ENCODE measurements around the gene C10orf143. TPM values are rescaled to one million over a fixed set of nuclear protein-coding genes. Genes with fewer than 3 reads are reported as not detected.
A peak's percentile ranks its signal among the peaks of the same experiment; 100 is the strongest.

The C10orf143 gene
- total RNA-seq, 2 experiments from 2014 or later: 4.4 to 5.1 TPM

- peaks cover 24% of the 10 kb centered on the region for H3K4me1 Mint-ChIP-seq (ENCODE audit: low read depth)
- ChIA-PET POLR2A (no interaction called here), CTCF (no interaction called here)
- no peak overlapping the region for H3K4me3 Mint-ChIP-seq
- intact Hi-C loops (cut with micrococcal nuclease): no loop called here
- no peak for TF ChIP-seq CTCF (IDR thresholded peaks at IDR 0.05)
- ATAC-seq (no peak), DNase-seq (no peak)
- peaks cover 5% of the 10 kb centered on the region for H3K9me3 Mint-ChIP-seq
- no peak overlapping the region for H3K27ac Mint-ChIP-seq
- peaks cover 20% of the 10 kb centered on the region for H3K36me3 Mint-ChIP-seq (ENCODE audit: low read depth)
- no peaks in the 10 kb centered on the region for H3K27me3 Mint-ChIP-seq
Observed at GRCh38 chr10:130112821-130113220, 2.2 kb upstream of the C10orf143 start.

GRCh38 chr10:130111852-130112180, 1.2 kb upstream of the C10orf143 start:
- DNase-seq (no peak), ATAC-seq (no peak)
- H3K4me1 Mint-ChIP-seq (ENCODE audit: low read depth): peaks cover 34% of the 10 kb centered on the region
- CTCF ChIA-PET: interaction anchor here (1.3 to 3.6 kb wide), 5 partner anchors 12 to 49 kb away, joined by 3 to 44 read pairs (median 7); partner anchors contain the start of gene GLRX3
- no peak for TF ChIP-seq CTCF (IDR thresholded peaks at IDR 0.05)
- intact Hi-C loops (cut with micrococcal nuclease): loop anchor here (1.0 kb wide), 1 partner anchor 25 kb away; no protein-coding TSS in a partner anchor
- no peaks in the 10 kb centered on the region for H3K27me3 Mint-ChIP-seq
- H3K9me3 Mint-ChIP-seq: no peaks in the 10 kb centered on the region
- peak overlapping the region; percentile 92 for H3K4me3 Mint-ChIP-seq
- peak overlapping the region; percentile 97 for H3K27ac Mint-ChIP-seq
- H3K36me3 Mint-ChIP-seq (ENCODE audit: low read depth): peaks cover 21% of the 10 kb centered on the region
- POLR2A ChIA-PET: interaction anchor here (1.3 to 3.3 kb wide), 5 partner anchors 12 to 59 kb away, joined by 4 to 54 read pairs (median 17); partner anchors contain the start of gene GLRX3

GRCh38 chr10:130111113-130111851, 652 bp upstream of the C10orf143 start:
- H3K4me1 Mint-ChIP-seq (ENCODE audit: low read depth): peaks cover 39% of the 10 kb centered on the region

GRCh38 chr10:130109796-130110245, 809 bp downstream of the C10orf143 start:
- intact Hi-C loops (cut with micrococcal nuclease): no loop called here
- CTCF ChIA-PET: interaction anchor here (0.7 to 3.6 kb wide), 12 partner anchors 9 to 226 kb away, joined by 3 to 44 read pairs (median 5); partner anchors contain the start of gene GLRX3
- no peaks in the 10 kb centered on the region for H3K9me3 Mint-ChIP-seq
- no peaks in the 10 kb centered on the region for H3K27me3 Mint-ChIP-seq
- peak overlapping the region; percentile 97 for H3K27ac Mint-ChIP-seq
- peak; percentile 81 for TF ChIP-seq CTCF (IDR thresholded peaks at IDR 0.05)
- ATAC-seq (no peak), DNase-seq (peak; percentile 84)
- H3K4me3 Mint-ChIP-seq: peak overlapping the region; percentile 92
- POLR2A ChIA-PET: interaction anchor here (0.7 to 3.3 kb wide), 7 partner anchors 11 to 38 kb away, joined by 3 to 54 read pairs (median 8); partner anchors contain the start of gene GLRX3
- peaks cover 27% of the 10 kb centered on the region for H3K36me3 Mint-ChIP-seq (ENCODE audit: low read depth)
- peaks cover 43% of the 10 kb centered on the region for H3K4me1 Mint-ChIP-seq (ENCODE audit: low read depth)

More at GRCh38 chr10:130111113-130111851, 652 bp upstream of the C10orf143 start:
- ChIA-PET CTCF (interaction anchor here (0.6 to 3.6 kb wide), 9 partner anchors 11 to 68 kb away, joined by 3 to 44 read pairs (median 5); partner anchors contain the start of gene GLRX3), POLR2A (interaction anchor here (1.3 to 3.3 kb wide), 6 partner anchors 12 to 60 kb away, joined by 4 to 54 read pairs (median 13); partner anchors contain the start of gene GLRX3)
- no peaks in the 10 kb centered on the region for H3K27me3 Mint-ChIP-seq
- H3K36me3 Mint-ChIP-seq (ENCODE audit: low read depth): peaks cover 23% of the 10 kb centered on the region
- no peaks in the 10 kb centered on the region for H3K9me3 Mint-ChIP-seq
- peak overlapping the region; percentile 97 for H3K27ac Mint-ChIP-seq
- intact Hi-C loops (cut with micrococcal nuclease): loop anchor here (1.0 kb wide), 1 partner anchor 26 kb away; no protein-coding TSS in a partner anchor
- no peak for TF ChIP-seq CTCF (IDR thresholded peaks at IDR 0.05)
- ATAC-seq (peak; percentile 85), DNase-seq (peak; percentile 97)
- peak overlapping the region; percentile 92 for H3K4me3 Mint-ChIP-seq
